Upper lobe of right lung (tissue), 1 donor: ENCODE results near the gene ATP2B1. TPM values are rescaled to one million over a fixed set of nuclear protein-coding genes. Genes with fewer than 3 reads are reported as not detected.

ENCODE experiments used
- ATAC-seq: fragments of 200-7000 bp; cut with Tn5 transposase; one replicate; pipeline ENCODE4 v1.9.1; 2020; ENCODE audit warnings: mild to moderate bottlenecking, moderate library complexity
- DNase-seq: peaks from one replicate; pipeline ENCODE4 v3.0.0-alpha.2; 2020
- H3K27ac ChIP-seq: fragments of 200-600 bp; one replicate; pipeline ENCODE4 v1.8.0; 2022
- H3K27me3 ChIP-seq: fragments of 200-600 bp; one replicate; pipeline ENCODE4 v1.8.0; 2022; ENCODE audit warnings: mild to moderate bottlenecking
- H3K36me3 ChIP-seq: fragments of 200-600 bp; one replicate; pipeline ENCODE4 v1.8.0; 2022
- H3K4me1 ChIP-seq: fragments of 200-600 bp; one replicate; pipeline ENCODE4 v1.8.0; 2022
- H3K4me3 ChIP-seq: fragments of 200-600 bp; one replicate; pipeline ENCODE4 v1.8.0; 2022; ENCODE audit warnings: mild to moderate bottlenecking
- H3K9me3 ChIP-seq: fragments of 200-600 bp; one replicate; pipeline ENCODE4 v1.8.0; 2022
- CTCF ChIP-seq: fragments of 200-600 bp; IDR thresholded peaks from one replicate; pipeline ENCODE4 v1.8.0; 2022; ENCODE audit warnings: antibody characterized with exemption
- intact Hi-C: fragments of 100-400 bp; cut with DNase I; formaldehyde crosslinking; loops from one replicate; pipeline ENCODE4 v1.11.0; 2022
- total RNA-seq: library from RNA; stranded (reverse); fragmentation: NEBNext Ultra II Directional; extraction: Animal tissue kit (Norgen Biotek cat#: 25700); gene quantifications from one replicate; pipeline ENCODE4 v1.2.1, GENCODE V29; 2021
- donor health status: DM: no; HTN: yes; CAD: no; lungs with severe emphysema.

ATP2B1 gene
- total RNA-seq, 1 donor from 2014 or later = 46.6 TPM

- DNase-seq (no peak), ATAC-seq (no peak)
- no peaks in the 10 kb centered on the region for H3K4me1 ChIP-seq
- no peak overlapping the region for H3K27ac ChIP-seq
- no peaks in the 10 kb centered on the region for H3K9me3 ChIP-seq
- H3K36me3 ChIP-seq = no peaks in the 10 kb centered on the region
- H3K4me3 ChIP-seq = no peak overlapping the region
- intact Hi-C loops = no loop called here
- no peaks in the 10 kb centered on the region for H3K27me3 ChIP-seq
- no peak for TF ChIP-seq CTCF
These were observed 37.2 kb downstream of the ATP2B1 start for GRCh38 chr12:89671469-89671868.

- H3K4me1 ChIP-seq = no peaks in the 10 kb centered on the region
- no peak overlapping the region for H3K27ac ChIP-seq
- no peak overlapping the region for H3K4me3 ChIP-seq
- no peaks in the 10 kb centered on the region for H3K9me3 ChIP-seq
- DNase-seq = no peak
- intact Hi-C loops = no loop called here
- no peak for TF ChIP-seq CTCF
- H3K27me3 ChIP-seq = no peaks in the 10 kb centered on the region
- ATAC-seq = no peak
- H3K36me3 ChIP-seq = no peaks in the 10 kb centered on the region
These were observed 39.4 kb downstream of the ATP2B1 start for GRCh38 chr12:89669197-89669596.

GRCh38 chr12:89665556-89665955 is 43.1 kb downstream of the ATP2B1 start:
- Histone ChIP-seq H3K4me1 (peaks cover 8% of the 10 kb centered on the region), H3K9me3 (no peaks in the 10 kb centered on the region), H3K36me3 (no peaks in the 10 kb centered on the region), H3K27me3 (no peaks in the 10 kb centered on the region), H3K4me3 (no peak overlapping the region), H3K27ac (no peak overlapping the region)
- no peak for TF ChIP-seq CTCF
- intact Hi-C loops = no loop called here
- DNase-seq (no peak), ATAC-seq (no peak)

- Histone ChIP-seq H3K27me3 (no peaks in the 10 kb centered on the region), H3K27ac (no peak overlapping the region), H3K9me3 (no peaks in the 10 kb centered on the region), H3K4me1 (peaks cover 8% of the 10 kb centered on the region), H3K36me3 (no peaks in the 10 kb centered on the region), H3K4me3 (no peak overlapping the region)
- no peak for TF ChIP-seq CTCF
- intact Hi-C loops = no loop called here
- ATAC-seq (no peak), DNase-seq (no peak)
These were observed 44.2 kb downstream of the ATP2B1 start for GRCh38 chr12:89664441-89664840.

GRCh38 chr12:89663577-89664357 is 44.9 kb downstream of the ATP2B1 start:
- ATAC-seq = no peak
- no peaks in the 10 kb centered on the region for H3K36me3 ChIP-seq
- TF ChIP-seq CTCF = no peak
- H3K27me3 ChIP-seq = no peaks in the 10 kb centered on the region
- no peak for DNase-seq
- no peaks in the 10 kb centered on the region for H3K9me3 ChIP-seq
- H3K4me3 ChIP-seq = no peak overlapping the region
- intact Hi-C loops = no loop called here
- H3K27ac ChIP-seq = no peak overlapping the region
- H3K4me1 ChIP-seq = peaks cover 8% of the 10 kb centered on the region
